Measurements from ENCODE around the gene PLCD3. TPM values are rescaled to one million over a fixed set of nuclear protein-coding genes. Genes with fewer than 3 reads are reported as not detected.

The PLCD3 gene
- total and polyA plus RNA-seq, 2 of the 13 experiments (the other 11 are each of a cell fraction or from before 2014, with no cell fraction given) = 11.3 to 39.1 TPM

DNA sequence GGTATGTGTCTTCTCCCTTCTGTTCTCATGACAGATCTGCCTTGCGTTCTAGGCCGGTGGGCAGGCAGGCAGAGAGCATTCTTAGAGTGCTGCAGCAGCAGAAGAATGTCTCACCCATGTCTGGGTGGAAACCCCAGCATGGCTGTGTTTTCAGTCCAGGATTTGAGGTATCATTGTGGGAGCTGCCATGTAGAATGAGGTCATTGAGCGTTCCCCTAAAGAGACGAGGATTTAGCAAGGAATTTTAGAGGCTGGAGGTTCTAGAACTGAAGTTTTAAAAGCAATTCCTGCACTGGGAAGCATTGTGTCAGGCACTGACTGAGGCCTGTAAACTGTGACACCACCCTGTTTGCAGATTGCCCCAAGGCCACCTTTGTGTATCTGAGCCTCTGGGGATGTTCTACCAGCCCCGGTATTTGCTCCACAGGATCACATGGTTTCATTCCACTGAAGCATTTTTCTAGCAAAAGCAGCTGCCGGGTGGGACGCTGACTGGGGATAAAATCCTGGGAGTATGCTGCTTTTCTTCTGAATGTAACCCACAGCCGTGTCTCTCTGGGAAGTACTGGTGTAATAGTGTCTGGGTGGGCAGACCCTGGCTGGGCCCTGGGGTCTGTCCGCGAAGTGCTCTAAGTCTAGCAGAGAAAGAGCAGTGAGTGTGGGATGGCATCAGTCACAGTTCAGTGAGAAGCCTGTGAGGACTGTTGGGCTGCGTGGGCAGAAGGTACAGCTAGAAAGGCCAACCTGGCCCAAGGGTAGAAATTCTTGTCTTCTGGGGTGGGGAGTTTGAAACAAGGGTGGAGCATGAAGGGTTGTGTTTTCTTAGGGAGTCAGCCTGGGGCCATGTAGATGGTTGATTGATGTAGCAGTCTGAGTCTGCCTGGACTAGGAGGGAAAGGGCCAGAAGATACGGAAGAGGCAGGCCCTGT is 30.2 kb downstream of the PLCD3 start (continued):
- TF ChIP-seq CSRNP1 (CRISPR knock-in tag; IDR thresholded peaks at IDR 0.05) = no peak
- no peak for TF ChIP-seq ZNF138 (CRISPR knock-in tag; IDR thresholded peaks at IDR 0.05; ENCODE audit: low read depth)
- TF ChIP-seq ZNF430 (CRISPR knock-in tag; IDR thresholded peaks at IDR 0.05) = peak; percentile 44; the same call in 1 of the 2 replicates
- TF ChIP-seq DNMT3B (CRISPR knock-in tag; conservative IDR thresholded peaks at IDR 0.05) = no peak
- peak; percentile 86 for TF ChIP-seq ZNF264 (CRISPR knock-in tag; IDR thresholded peaks at IDR 0.05)
- peak; percentile 57; the same call in 1 of the 2 replicates for TF ChIP-seq ZNF550 (CRISPR knock-in tag; IDR thresholded peaks at IDR 0.05; ENCODE audit: borderline replicate concordance)
- TF ChIP-seq ZNF383 (CRISPR knock-in tag; IDR thresholded peaks at IDR 0.05; ENCODE audit: borderline replicate concordance) = no peak
- TF ChIP-seq, protein P1, sequence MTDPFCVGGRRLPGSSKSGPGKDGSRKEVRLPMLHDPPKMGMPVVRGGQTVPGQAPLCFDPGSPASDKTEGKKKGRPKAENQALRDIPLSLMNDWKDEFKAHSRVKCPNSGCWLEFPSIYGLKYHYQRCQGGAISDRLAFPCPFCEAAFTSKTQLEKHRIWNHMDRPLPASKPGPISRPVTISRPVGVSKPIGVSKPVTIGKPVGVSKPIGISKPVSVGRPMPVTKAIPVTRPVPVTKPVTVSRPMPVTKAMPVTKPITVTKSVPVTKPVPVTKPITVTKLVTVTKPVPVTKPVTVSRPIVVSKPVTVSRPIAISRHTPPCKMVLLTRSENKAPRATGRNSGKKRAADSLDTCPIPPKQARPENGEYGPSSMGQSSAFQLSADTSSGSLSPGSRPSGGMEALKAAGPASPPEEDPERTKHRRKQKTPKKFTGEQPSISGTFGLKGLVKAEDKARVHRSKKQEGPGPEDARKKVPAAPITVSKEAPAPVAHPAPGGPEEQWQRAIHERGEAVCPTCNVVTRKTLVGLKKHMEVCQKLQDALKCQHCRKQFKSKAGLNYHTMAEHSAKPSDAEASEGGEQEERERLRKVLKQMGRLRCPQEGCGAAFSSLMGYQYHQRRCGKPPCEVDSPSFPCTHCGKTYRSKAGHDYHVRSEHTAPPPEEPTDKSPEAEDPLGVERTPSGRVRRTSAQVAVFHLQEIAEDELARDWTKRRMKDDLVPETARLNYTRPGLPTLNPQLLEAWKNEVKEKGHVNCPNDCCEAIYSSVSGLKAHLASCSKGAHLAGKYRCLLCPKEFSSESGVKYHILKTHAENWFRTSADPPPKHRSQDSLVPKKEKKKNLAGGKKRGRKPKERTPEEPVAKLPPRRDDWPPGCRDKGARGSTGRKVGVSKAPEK (CRISPR knock-in tag; IDR thresholded peaks at IDR 0.05; ENCODE audit: borderline replicate concordance) = no peak
- TF ChIP-seq GLI4 (CRISPR knock-in tag; IDR thresholded peaks at IDR 0.05; ENCODE audit: borderline replicate concordance) = no peak
- peak; percentile 32; the same call in 1 of the 2 replicates for TF ChIP-seq ZNF792 (CRISPR knock-in tag; IDR thresholded peaks at IDR 0.05)
- TF ChIP-seq ZC3H4 (CRISPR knock-in tag; IDR thresholded peaks at IDR 0.05; ENCODE audit: borderline replicate concordance) = no peak
- TF ChIP-seq ZNF235 (CRISPR knock-in tag; IDR thresholded peaks at IDR 0.05; ENCODE audit: borderline replicate concordance) = no peak
- no peak for TF ChIP-seq SMAD9 (CRISPR knock-in tag; IDR thresholded peaks at IDR 0.05)
- TF ChIP-seq NCOR1 (IDR thresholded peaks at IDR 0.05; ENCODE audit: borderline replicate concordance, low read length) = no peak
- no peak for TF ChIP-seq ELK4 (CRISPR knock-in tag; IDR thresholded peaks at IDR 0.05; ENCODE audit: borderline replicate concordance)
- TF ChIP-seq ZNF24 (IDR thresholded peaks at IDR 0.05) = no peak
- TF ChIP-seq ZNF281 (CRISPR knock-in tag; IDR thresholded peaks at IDR 0.05; ENCODE audit: borderline replicate concordance) = no peak
- TF ChIP-seq FOXJ3 (CRISPR knock-in tag; IDR thresholded peaks at IDR 0.05; ENCODE audit: borderline replicate concordance) = peak; percentile 83; the same call in 1 of the 2 replicates
